Endothelial cell of umbilical vein (primary cell): ENCODE results near the gene TEC. TPM values are rescaled to one million over a fixed set of nuclear protein-coding genes. Genes with fewer than 3 reads are reported as not detected.

Source experiments
- BruUV-seq: library from RNA; stranded (reverse); fragments of 400-500 nt; replicated peaks from 2 replicates; lab custom pipeline; 2021; lab: Mats Ljungman, UMichigan
- CTCF ChIA-PET: fragments of 300-600, 350-600 bp; sonication (Branson Sonifier 250); formaldehyde crosslinking; loops from one replicate; lab custom pipeline; 2021; ENCODE audit warnings: antibody characterized with exemption, inconsistent platforms; lab: Charles Lee
- POLR2A ChIA-PET: fragments of 300-600, 350-600 bp; sonication (Branson Sonifier 250); formaldehyde crosslinking; loops from one replicate; lab custom pipeline; 2021; ENCODE audit warnings: antibody characterized with exemption, inconsistent platforms; lab: Charles Lee
- DNase-seq: peaks from one replicate; pipeline ENCODE4 v3.0.0-alpha.2; 2011; ENCODE audit warnings: low read depth, low spot score
- FAIRE-seq: peaks from 2 replicates; lab custom pipeline; 2011; peaks lifted over from hg19 to GRCh38; lab: Jason Lieb, UNC
- H2AFZ ChIP-seq: 2 replicates; pipeline ENCODE4 v1.6.0; 2012; ENCODE audit warnings: low read depth, low read length, control low read depth, inconsistent platforms
- H3K27ac ChIP-seq: 2 replicates; pipeline ENCODE4 v1.5.1; 2011; ENCODE audit warnings: low read depth, mild to moderate bottlenecking, control low read depth, low read length, moderate library complexity; ENCODE audit not compliant: insufficient read depth
- H3K27me3 ChIP-seq, 2 experiments: 2 replicates each; pipeline versions ENCODE4 v1.6.0 to v1.6.1; 2011; ENCODE audit warnings: low read length in 2 of 2, mixed read lengths in 1 of 2; ENCODE audit not compliant: control insufficient read depth in 2 of 2, insufficient read depth in 2 of 2
- H3K36me3 ChIP-seq, 2 experiments: 2 replicates in 1 of 2; 3 replicates in 1 of 2; pipeline ENCODE4 v1.5.1; 2011; ENCODE audit warnings: low read length in 2 of 2, mild to moderate bottlenecking in 1 of 2, moderate library complexity in 1 of 2; ENCODE audit not compliant: control insufficient read depth in 2 of 2, insufficient read depth in 2 of 2; ENCODE audit errors: extremely low read depth in 1 of 2
- H3K4me1 ChIP-seq: 3 replicates; pipeline ENCODE4 v1.5.1; 2011; ENCODE audit warnings: mild to moderate bottlenecking, low read length; ENCODE audit not compliant: control insufficient read depth, insufficient read depth; ENCODE audit errors: extremely low read depth
- H3K4me2 ChIP-seq: 2 replicates; pipeline ENCODE4 v1.6.1; 2011; ENCODE audit warnings: low read length, control low read depth, mixed read lengths; ENCODE audit not compliant: insufficient read depth
- H3K4me3 ChIP-seq, 3 experiments: fragments of 200-600 bp in 1 of 3; sonication (generic), shearing (Covaris generic) in 1 of 3; replicated peaks in 1 of 3; 2 replicates each; pipeline ENCODE4 v1.5.1; 2011 to 2016; ENCODE audit warnings: control low read depth in 3 of 3, low read length in 3 of 3, mild to moderate bottlenecking in 2 of 3, inconsistent platforms in 1 of 3, low read depth in 1 of 3, moderate library complexity in 1 of 3; ENCODE audit not compliant: insufficient read depth in 1 of 3
- H3K79me2 ChIP-seq: 2 replicates; pipeline ENCODE4 v1.6.0; 2012; ENCODE audit warnings: low read length, inconsistent platforms; ENCODE audit not compliant: control insufficient read depth, insufficient read depth
- H3K9ac ChIP-seq: replicated peaks from 2 replicates; pipeline ENCODE3; 2011; ENCODE audit warnings: low read length, control low read depth; ENCODE audit not compliant: insufficient read depth; ENCODE audit errors: extremely low read depth
- H3K9me1 ChIP-seq: replicated peaks from 3 replicates; pipeline ENCODE4 v1.6.0; 2011; ENCODE audit warnings: mild to moderate bottlenecking, low read length; ENCODE audit not compliant: control insufficient read depth, insufficient read depth; ENCODE audit errors: extremely low read depth
- H3K9me3 ChIP-seq: replicated peaks from 2 replicates; pipeline ENCODE4 v1.5.1; 2012; ENCODE audit warnings: low read length, inconsistent platforms; ENCODE audit not compliant: control insufficient read depth, insufficient read depth
- H4K20me1 ChIP-seq: replicated peaks from 2 replicates; pipeline ENCODE3; 2011; ENCODE audit warnings: mild to moderate bottlenecking, low read length; ENCODE audit not compliant: control insufficient read depth, insufficient read depth; ENCODE audit errors: extremely low read depth
- CTCF ChIP-seq, 2 donors: IDR thresholded peaks; 1 replicate in 1 of 2; 2 replicates in 1 of 2; pipeline ENCODE4 v1.5.1; 2011; ENCODE audit warnings: low read length in 2 of 2, mild to moderate bottlenecking in 2 of 2, moderate library complexity in 2 of 2, control low read depth in 1 of 2, inconsistent platforms in 1 of 2, low read depth in 1 of 2; ENCODE audit not compliant: insufficient read depth in 1 of 2; ENCODE audit errors: extremely low read depth in 1 of 2
- EZH2 ChIP-seq: IDR thresholded peaks from 2 replicates; pipeline ENCODE4 v1.6.1; 2012; ENCODE audit warnings: borderline replicate concordance, low read depth, mild to moderate bottlenecking, moderate library complexity, low read length, inconsistent platforms; ENCODE audit not compliant: severe bottlenecking
- FOS ChIP-seq: IDR thresholded peaks from 2 replicates; pipeline ENCODE4 v1.6.1; 2011; ENCODE audit warnings: mild to moderate bottlenecking, low read length, moderate library complexity, borderline replicate concordance; ENCODE audit not compliant: insufficient read depth
- GATA2 ChIP-seq: IDR thresholded peaks from 2 replicates; pipeline ENCODE4 v1.7.0; 2011; ENCODE audit warnings: low read depth, mild to moderate bottlenecking, moderate library complexity, mixed read lengths, low read length; ENCODE audit not compliant: insufficient read length, insufficient read depth
- JUN ChIP-seq: IDR thresholded peaks from 2 replicates; pipeline ENCODE4 v1.6.1; 2011; ENCODE audit warnings: borderline replicate concordance, low read depth; ENCODE audit not compliant: insufficient read length, insufficient read depth
- MAX ChIP-seq: IDR thresholded peaks from 2 replicates; pipeline ENCODE4 v1.6.1; 2011; ENCODE audit not compliant: insufficient read depth, insufficient read length
- MYC ChIP-seq: IDR thresholded peaks from one replicate; pipeline ENCODE4 v1.6.1; 2011; ENCODE audit warnings: mild to moderate bottlenecking, low read depth, low read length
- POLR2A ChIP-seq: IDR thresholded peaks from 2 replicates; pipeline ENCODE4 v1.6.1; 2012; ENCODE audit warnings: low read depth, mild to moderate bottlenecking, control low read depth, low read length
- POLR2AphosphoS5 ChIP-seq: IDR thresholded peaks from 2 replicates; pipeline ENCODE4 v1.6.1; 2012; ENCODE audit warnings: low read depth, mild to moderate bottlenecking, control low read depth, low read length, moderate library complexity; ENCODE audit not compliant: insufficient read depth
- dilution Hi-C: fragments of 300-500 bp; cut with MboI; formaldehyde crosslinking; loops from one replicate; pipeline ENCODE4 v1.15.0; 2019; ENCODE audit warnings: low sequenced_read_pairs; ENCODE audit not compliant: extremely low pct_ligation_motif_present
- intact Hi-C: fragments of 100-400 bp; cut with micrococcal nuclease; formaldehyde crosslinking; loops from one replicate; pipeline ENCODE4 v1.10.0; 2022
- polyA plus RNA-seq, 4 experiments: library from polyadenylated mRNA; depleted of rRNA in 3 of 4; stranded (reverse) in 3 of 4; unstranded in 1 of 4; fragments of >200 nt; gene quantifications; 2 replicates each; pipeline versions ENCODE4 v1.2.1 to v1.2.3, GENCODE V29; 2011 to 2012; ENCODE audit warnings: missing spikeins in 1 of 4
- total RNA-seq: library from RNA; stranded (reverse); gene quantifications from 2 replicates; pipeline ENCODE4 v1.2.3, GENCODE V29; 2021

TEC gene
- total and polyA plus RNA-seq, 2 donors (not counting 3 experiments of a cell fraction or from before 2014, with no cell fraction given): 0.08 to 0.86 TPM

GRCh38 chr4:48247142-48247877 lies 22.3 kb downstream of the TEC start:
- ChIA-PET POLR2A (no interaction called here), CTCF (no interaction called here)
- no peak overlapping the region for H3K4me3 ChIP-seq
- no peak overlapping the region for H2AFZ ChIP-seq
- no peaks in the 10 kb centered on the region for H3K36me3 ChIP-seq
- no peak overlapping the region for H3K27ac ChIP-seq
- H3K4me1 ChIP-seq: no peaks in the 10 kb centered on the region
- H3K27me3 ChIP-seq: peaks cover 0 to 1% of the 10 kb centered on the region in 2 experiments
- H3K9me1 ChIP-seq: no peaks in the 10 kb centered on the region
- H4K20me1 ChIP-seq: no peaks in the 10 kb centered on the region
- FAIRE-seq (no peak), DNase-seq (no peak)
- no peaks in the 10 kb centered on the region for H3K79me2 ChIP-seq
- intact Hi-C loops: no loop called here
- BruUV-seq: no TSS peak
- TF ChIP-seq CTCF (IDR thresholded peaks at IDR 0.05; ENCODE audit: extremely low read depth in 1 of 2, insufficient read depth in 1 of 2, low read depth in 1 of 2, low read length in 2 of 2): no peak
- TF ChIP-seq FOS: no peak
- TF ChIP-seq JUN: no peak
- no peak for TF ChIP-seq EZH2
- no peak for TF ChIP-seq POLR2AphosphoS5
- TF ChIP-seq GATA2: no peak
- TF ChIP-seq MYC: no peak
- no peak for TF ChIP-seq MAX
- TF ChIP-seq POLR2A: no peak
- H3K9me3 ChIP-seq: no peaks in the 10 kb centered on the region
- H3K4me2 ChIP-seq: no peak overlapping the region
- no peak overlapping the region for H3K9ac ChIP-seq
- dilution Hi-C loops: no loop called here
